Mucosa of rectum (tissue), 2 donors: Measurements from ENCODE around the gene MAP2K5.

ENCODE experiments used
- H3K27ac ChIP-seq, 2 donors: one replicate each; pipeline ENCODE4 v1.7.0; 2013; ENCODE audit warnings: inconsistent platforms in 2 of 2, low read depth in 2 of 2, low read length in 2 of 2
- H3K27me3 ChIP-seq, 2 donors: one replicate each; pipeline ENCODE4 v1.7.0; 2013; ENCODE audit warnings: low read length in 2 of 2; ENCODE audit not compliant: control insufficient read depth in 2 of 2, insufficient read depth in 2 of 2
- H3K36me3 ChIP-seq, 2 donors: one replicate each; pipeline ENCODE4 v1.7.0; 2013; ENCODE audit warnings: low read length in 2 of 2; ENCODE audit not compliant: control insufficient read depth in 2 of 2, insufficient read depth in 2 of 2
- H3K4me1 ChIP-seq, 2 donors: one replicate each; pipeline ENCODE4 v1.7.0; 2013; ENCODE audit warnings: low read length in 2 of 2, mild to moderate bottlenecking in 1 of 2; ENCODE audit not compliant: control insufficient read depth in 2 of 2, insufficient read depth in 2 of 2
- H3K4me3 ChIP-seq, 2 donors: one replicate each; pipeline ENCODE4 v1.7.0; 2013; ENCODE audit warnings: low read length in 2 of 2
- H3K9ac ChIP-seq, 2 donors: one replicate each; pipeline ENCODE4 v1.7.0; 2013; ENCODE audit warnings: low read length in 2 of 2, low read depth in 1 of 2, mild to moderate bottlenecking in 1 of 2
- H3K9me3 ChIP-seq, 2 donors: one replicate each; pipeline ENCODE4 v1.7.0; 2013; ENCODE audit warnings: low read length in 2 of 2; ENCODE audit not compliant: control insufficient read depth in 2 of 2
- donor health status: healthy.
- donor health status: Normal muscosa, but diverticular disease.

MAP2K5 gene

DNA sequence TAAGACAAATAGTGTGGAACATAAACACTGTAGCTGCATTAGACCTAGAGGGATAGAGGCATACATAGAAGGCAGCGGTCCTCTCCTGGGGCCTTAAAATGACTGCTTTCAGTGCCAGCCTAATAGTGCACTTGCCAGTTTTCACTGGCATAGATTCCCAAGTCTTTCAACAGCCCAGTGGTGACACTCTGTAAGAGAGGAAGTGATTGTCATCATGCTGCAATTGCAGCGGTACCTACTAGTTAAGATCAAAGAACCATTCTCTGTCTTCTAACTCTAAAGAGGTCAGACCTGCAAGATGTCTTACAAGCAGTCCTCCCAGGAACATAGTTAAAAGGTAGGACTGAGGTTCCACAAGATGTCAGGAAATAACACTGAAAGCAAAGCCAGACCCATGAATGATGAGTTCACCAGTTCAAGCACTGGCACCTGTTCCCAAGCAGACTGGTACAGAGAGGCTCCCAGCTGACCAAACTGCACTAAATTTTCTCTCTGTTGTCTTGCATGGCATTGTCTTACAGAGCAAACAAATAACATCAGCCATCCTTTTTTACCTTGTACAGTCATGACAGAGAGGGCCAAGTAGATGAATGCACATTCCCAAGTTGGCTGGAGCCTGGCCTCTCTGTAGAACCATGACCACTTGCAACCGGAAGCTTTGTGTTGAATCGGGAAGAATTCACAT lies 182.3 kb downstream of the MAP2K5 start:
- Histone ChIP-seq H3K4me1 (no peaks in the 10 kb centered on the region), H3K9ac (no peak overlapping the region), H3K27ac (no peak overlapping the region), H3K27me3 (no peaks in the 10 kb centered on the region), H3K36me3 (no peaks in the 10 kb centered on the region), H3K4me3 (no peak overlapping the region), H3K9me3 (no peaks in the 10 kb centered on the region)

DNA sequence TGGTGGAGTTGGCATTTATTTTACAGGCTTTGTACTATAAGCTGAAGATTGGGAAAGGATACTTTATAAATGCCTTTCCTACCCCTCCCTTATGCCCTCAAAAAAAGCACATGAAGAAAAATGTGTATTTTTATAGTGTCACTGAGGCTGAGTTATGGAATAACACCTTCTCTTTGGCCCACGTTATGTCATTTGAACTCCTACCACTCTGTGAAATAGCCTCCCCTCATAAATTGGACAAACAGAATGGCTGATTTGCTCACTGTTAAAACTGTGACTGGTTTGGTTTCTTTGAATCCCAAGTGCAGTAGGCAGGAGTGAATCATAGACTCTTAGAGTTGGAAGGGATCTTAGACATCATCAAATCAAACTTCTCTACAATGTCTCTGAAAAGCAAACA lies 187.6 kb downstream of the MAP2K5 start:
- Histone ChIP-seq H3K27me3 (no peaks in the 10 kb centered on the region), H3K9me3 (no peaks in the 10 kb centered on the region), H3K27ac (no peak overlapping the region), H3K9ac (no peak overlapping the region), H3K4me1 (no peaks in the 10 kb centered on the region), H3K36me3 (no peaks in the 10 kb centered on the region), H3K4me3 (no peak overlapping the region)

DNA sequence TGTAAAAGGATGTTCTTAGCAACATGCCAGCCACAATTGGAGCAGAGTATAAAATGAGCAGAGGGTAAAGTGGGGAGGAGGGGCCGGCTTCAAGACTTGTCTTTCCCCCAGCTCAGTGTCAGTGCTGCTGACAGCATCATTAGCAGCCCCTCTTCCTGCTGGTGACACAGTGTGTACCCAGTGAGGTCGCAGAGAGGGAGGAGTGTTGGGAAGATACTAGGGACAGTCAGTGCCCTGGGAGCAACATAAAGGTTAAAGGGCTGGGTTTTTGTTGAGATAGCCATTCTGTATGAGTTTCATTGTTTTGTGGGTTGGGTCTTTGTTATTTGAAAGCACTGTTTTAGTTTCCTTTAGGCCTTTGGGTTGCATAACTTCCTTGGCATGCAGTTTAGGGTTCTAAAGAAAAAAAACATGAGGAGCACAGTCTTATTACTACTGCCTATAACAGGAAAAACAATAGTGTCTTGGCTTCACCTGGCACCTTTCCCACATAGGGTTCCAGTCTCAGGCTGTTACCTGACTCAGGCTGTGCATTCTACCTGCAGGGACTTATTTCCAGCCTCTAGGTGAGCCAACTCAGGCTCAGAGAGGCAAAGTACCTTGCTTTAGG lies 188.7 kb downstream of the MAP2K5 start:
- Histone ChIP-seq H3K27ac (no peak overlapping the region), H3K36me3 (no peaks in the 10 kb centered on the region)

DNA sequence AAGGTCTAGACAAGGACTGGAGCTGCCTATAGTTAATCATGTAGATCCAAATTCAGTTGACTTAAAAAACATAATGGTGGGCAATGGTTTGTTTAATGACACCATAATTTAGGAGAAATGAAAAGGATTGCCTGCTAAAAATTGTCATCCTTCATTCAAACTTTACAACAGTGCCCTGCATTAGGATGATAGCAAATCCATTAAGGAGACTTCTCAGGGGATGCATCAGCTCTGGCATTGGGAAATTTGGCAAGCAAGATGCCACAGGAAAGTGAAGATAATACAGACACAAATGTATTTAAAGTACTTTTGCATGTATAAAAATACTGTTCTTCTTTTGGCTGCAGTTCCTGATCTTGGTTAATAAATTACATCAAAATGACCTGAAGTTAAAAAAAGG lies 189.7 kb downstream of the MAP2K5 start:
- Histone ChIP-seq H3K36me3 (no peaks in the 10 kb centered on the region), H3K27ac (no peak overlapping the region), H3K4me3 (no peak overlapping the region), H3K27me3 (no peaks in the 10 kb centered on the region), H3K9ac (no peak overlapping the region), H3K4me1 (no peaks in the 10 kb centered on the region), H3K9me3 (no peaks in the 10 kb centered on the region)

More for the DNA sequence above, 188.7 kb downstream of the MAP2K5 start:
- no peak overlapping the region for H3K9ac ChIP-seq
- no peak overlapping the region for H3K4me3 ChIP-seq
- H3K9me3 ChIP-seq: no peaks in the 10 kb centered on the region
- no peaks in the 10 kb centered on the region for H3K4me1 ChIP-seq
- H3K27me3 ChIP-seq: no peaks in the 10 kb centered on the region

DNA sequence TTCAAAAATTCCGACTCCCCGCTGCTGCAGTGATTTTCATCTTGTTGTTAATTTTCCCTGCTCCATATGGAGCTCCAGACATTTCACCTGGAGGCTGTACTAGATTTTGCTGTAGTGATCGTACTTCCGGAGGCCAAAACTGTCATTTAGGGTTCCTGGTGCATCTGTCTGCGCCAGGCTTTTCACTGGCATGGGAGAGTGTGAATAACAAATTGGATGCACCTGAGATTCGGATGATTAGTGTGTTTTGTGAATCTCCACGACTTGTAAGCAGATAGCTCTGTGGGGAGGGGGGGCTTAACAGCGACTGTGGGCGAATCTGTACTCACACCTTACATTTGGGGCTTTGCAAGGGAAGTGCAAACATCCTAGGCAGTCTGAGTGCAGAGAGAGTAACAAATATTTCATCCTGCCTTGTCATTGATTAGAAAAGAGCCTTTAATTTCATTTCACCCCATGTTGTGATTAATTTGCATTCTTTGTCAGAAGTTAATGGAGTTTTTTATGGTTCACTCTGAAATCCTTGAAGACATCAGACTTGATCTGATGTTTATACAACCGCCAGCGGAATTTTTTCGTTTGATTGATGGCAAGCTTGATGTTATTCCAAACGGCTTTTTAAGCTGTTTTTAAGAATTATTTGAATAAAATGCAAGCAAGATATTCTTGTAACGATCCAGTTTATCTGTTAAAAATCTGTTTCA lies 190.3 kb downstream of the MAP2K5 start:
- no peaks in the 10 kb centered on the region for H3K27me3 ChIP-seq
- no peaks in the 10 kb centered on the region for H3K9me3 ChIP-seq
- H3K36me3 ChIP-seq: no peaks in the 10 kb centered on the region
- H3K4me3 ChIP-seq: no peak overlapping the region
- H3K27ac ChIP-seq: no peak overlapping the region
- no peak overlapping the region for H3K9ac ChIP-seq
- H3K4me1 ChIP-seq: no peaks in the 10 kb centered on the region

DNA sequence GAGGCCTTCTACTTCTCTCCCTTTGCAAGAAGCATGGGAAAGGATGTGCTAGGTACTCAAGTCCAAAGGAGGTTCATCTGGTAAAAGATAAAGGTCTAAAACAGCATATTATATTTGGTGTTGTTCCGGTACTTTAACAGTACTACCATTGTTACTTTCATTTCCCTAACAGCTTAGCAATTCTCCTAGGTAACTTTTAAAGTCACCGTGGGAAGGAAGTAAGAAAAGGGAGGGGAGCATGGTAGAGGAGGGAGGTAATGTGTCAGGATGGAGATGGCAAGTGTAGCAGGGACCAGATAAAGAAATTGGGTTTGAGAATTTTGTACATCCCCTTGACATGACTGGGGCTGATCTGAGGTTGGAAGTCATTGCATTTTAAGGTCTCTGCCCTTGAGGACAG lies 193.4 kb downstream of the MAP2K5 start:
- H3K9ac ChIP-seq: no peak overlapping the region
- no peaks in the 10 kb centered on the region for H3K36me3 ChIP-seq
- no peaks in the 10 kb centered on the region for H3K4me1 ChIP-seq
- H3K27me3 ChIP-seq: no peaks in the 10 kb centered on the region
- no peak overlapping the region for H3K27ac ChIP-seq
- H3K9me3 ChIP-seq: no peaks in the 10 kb centered on the region
- H3K4me3 ChIP-seq: no peak overlapping the region

DNA sequence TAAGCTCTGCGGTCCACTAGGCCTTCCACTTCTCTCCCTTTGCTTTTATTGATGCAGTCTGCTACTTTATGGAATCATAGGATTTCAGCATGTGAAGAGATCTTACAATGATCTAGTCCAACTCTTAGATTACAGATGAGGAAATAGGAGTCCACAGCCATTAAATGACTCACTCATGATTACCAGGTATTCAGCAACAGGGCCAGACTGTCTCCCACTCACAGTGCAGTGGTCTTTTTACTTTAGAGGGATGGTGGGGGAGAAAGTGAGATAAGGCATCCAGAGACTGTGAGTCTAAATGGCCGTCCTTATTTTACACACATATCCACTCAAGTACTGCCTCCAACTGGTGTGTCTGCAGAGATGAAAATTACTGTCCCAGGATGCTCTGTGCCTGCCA lies 194.3 kb downstream of the MAP2K5 start:
- Histone ChIP-seq H3K9me3 (no peaks in the 10 kb centered on the region), H3K4me1 (no peaks in the 10 kb centered on the region), H3K27me3 (no peaks in the 10 kb centered on the region), H3K27ac (no peak overlapping the region), H3K36me3 (no peaks in the 10 kb centered on the region), H3K9ac (no peak overlapping the region), H3K4me3 (no peak overlapping the region)

DNA sequence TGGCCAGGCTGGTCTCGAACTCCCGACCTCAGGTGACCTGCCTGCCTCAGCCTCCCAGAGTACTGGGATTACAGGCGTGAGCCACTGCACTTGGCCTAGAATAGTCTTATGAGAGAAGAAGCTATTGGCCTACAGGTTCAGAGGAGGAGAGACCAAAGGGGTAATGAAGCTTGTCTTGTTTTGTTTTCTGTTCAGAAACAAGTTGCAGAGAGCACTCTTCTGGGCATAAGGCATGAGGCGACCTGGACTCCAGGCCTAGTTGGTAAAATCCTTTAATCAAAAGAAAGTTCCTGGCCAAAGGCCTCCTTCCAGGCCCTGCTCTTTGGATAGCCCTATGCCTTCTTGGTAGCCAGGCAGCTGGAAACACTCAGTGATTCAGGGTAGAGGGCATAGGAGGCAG lies 195.6 kb downstream of the MAP2K5 start:
- no peak overlapping the region for H3K9ac ChIP-seq
- no peaks in the 10 kb centered on the region for H3K9me3 ChIP-seq
- H3K36me3 ChIP-seq: no peaks in the 10 kb centered on the region
- no peak overlapping the region for H3K27ac ChIP-seq
- H3K4me1 ChIP-seq: no peaks in the 10 kb centered on the region
- H3K27me3 ChIP-seq: no peaks in the 10 kb centered on the region
- H3K4me3 ChIP-seq: no peak overlapping the region

DNA sequence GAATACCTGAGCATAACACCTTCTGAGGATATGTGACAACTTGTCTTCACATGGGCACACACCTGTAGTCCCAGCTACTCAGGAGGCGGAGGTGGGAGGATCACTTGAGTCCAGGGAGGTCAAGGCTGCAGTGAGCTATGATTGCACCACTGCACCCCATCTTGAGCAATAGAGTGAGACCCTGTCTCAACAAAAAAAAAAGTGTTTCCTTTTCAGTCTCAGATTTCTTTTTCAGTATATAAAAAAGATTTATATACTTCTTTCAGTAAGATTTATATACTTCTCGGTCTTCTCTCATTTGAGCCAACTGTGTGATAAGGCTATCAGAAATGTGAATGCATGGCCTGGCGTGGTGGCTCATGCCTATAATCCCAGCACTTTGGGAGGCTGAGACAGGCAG lies 197.9 kb downstream of the MAP2K5 start:
- Histone ChIP-seq H3K4me1 (no peaks in the 10 kb centered on the region), H3K4me3 (no peak overlapping the region), H3K27ac (no peak overlapping the region)

DNA sequence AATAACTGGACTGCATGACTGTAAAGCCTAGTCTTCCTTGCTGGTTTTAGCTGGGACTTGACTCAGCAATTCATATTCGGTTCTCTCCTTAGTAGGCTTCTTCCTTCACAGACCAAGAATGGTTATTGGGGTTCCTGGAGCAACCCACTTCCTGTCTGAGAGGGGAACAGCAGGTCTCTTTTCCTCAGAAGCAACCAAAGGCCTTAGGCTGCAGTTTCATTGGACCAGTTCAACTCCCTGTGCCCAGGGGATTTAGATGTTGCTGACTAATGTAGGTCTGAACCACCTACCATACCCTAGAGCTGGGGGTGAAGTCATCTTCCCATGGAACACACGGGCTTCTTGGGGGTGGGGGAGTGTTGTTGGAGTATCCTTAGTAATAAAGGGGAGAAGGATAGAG lies 198.8 kb downstream of the MAP2K5 start:
- Histone ChIP-seq H3K9me3 (no peaks in the 10 kb centered on the region), H3K4me1 (peaks cover 0 to 2% of the 10 kb centered on the region in 2 donors), H3K27ac (no peak overlapping the region)

More for the DNA sequence above, 197.9 kb downstream of the MAP2K5 start:
- no peaks in the 10 kb centered on the region for H3K36me3 ChIP-seq
- no peaks in the 10 kb centered on the region for H3K9me3 ChIP-seq
- H3K27me3 ChIP-seq: no peaks in the 10 kb centered on the region
- H3K9ac ChIP-seq: no peak overlapping the region

More for the DNA sequence above, 198.8 kb downstream of the MAP2K5 start:
- no peak overlapping the region for H3K4me3 ChIP-seq
- H3K9ac ChIP-seq: no peak overlapping the region
- no peaks in the 10 kb centered on the region for H3K36me3 ChIP-seq
- H3K27me3 ChIP-seq: no peaks in the 10 kb centered on the region
